IPS DF 6.9 (cell line): ENCODE data around the gene MRPL12.

ENCODE experiments used
- DNase-seq: peaks from one replicate; pipeline ENCODE4 v3.0.0-alpha.2; 2013; ENCODE audit warnings: low read depth, low spot score
- H3K27ac ChIP-seq: one replicate; pipeline ENCODE4 v1.5.1; 2013; ENCODE audit warnings: low read length, control low read depth
- H3K27me3 ChIP-seq: 2 replicates; pipeline ENCODE4 v1.6.1; 2013; ENCODE audit warnings: mild to moderate bottlenecking, low read length; ENCODE audit not compliant: control insufficient read depth, insufficient read depth
- H3K36me3 ChIP-seq: 2 replicates; pipeline ENCODE4 v1.6.1; 2013; ENCODE audit warnings: low read length; ENCODE audit not compliant: control insufficient read depth, insufficient read depth
- H3K4me1 ChIP-seq: 2 replicates; pipeline ENCODE4 v1.6.1; 2013; ENCODE audit warnings: low read length; ENCODE audit not compliant: control insufficient read depth, insufficient read depth
- H3K4me3 ChIP-seq: 2 replicates; pipeline ENCODE4 v1.5.1; 2013; ENCODE audit warnings: mild to moderate bottlenecking, low read length
- H3K9me3 ChIP-seq: 2 replicates; pipeline ENCODE4 v1.6.1; 2013; ENCODE audit warnings: low read length, inconsistent platforms; ENCODE audit not compliant: control insufficient read depth, insufficient read depth
- WGBS: extraction: QIAGEN DNeasy Blood & Tissue Kit; methylation state at CpG from one replicate; pipeline ENCODE4 v1.1.7; 2013; ENCODE audit warnings: mixed read lengths, missing lambda C conversion rate; ENCODE audit not compliant: insufficient read length, insufficient coverage; 5-methylcytosine and 5-hydroxymethylcytosine counted together

MRPL12 gene

GRCh38 chr17:81702934-81703746, at the start of gene MRPL12:
MRPL12 (plus strand) TSS chr17:81703367; CDS start chr17:81703502, 135 bp downstream.
- Histone ChIP-seq H3K4me3 (peak within 1 kb of the TSS; percentile 87), H3K27ac (no peak within 1 kb of the TSS), H3K9me3 (no peaks in the 10 kb centered on the region), H3K36me3 (peaks cover 38% of the 10 kb centered on the region), H3K27me3 (no peaks in the 10 kb centered on the region), H3K4me1 (peaks cover 6% of the 10 kb centered on the region; the same call in 1 of the 2 replicates)
- WGBS = no CpG with 5 or more reads among the region's 102 CpGs
- peak; percentile 88 for DNase-seq

GRCh38 chr17:81655378-81656117, 47.6 kb upstream of the MRPL12 start:
- Histone ChIP-seq H3K36me3 (no peaks in the 10 kb centered on the region), H3K27ac (no peak overlapping the region), H3K4me3 (no peak overlapping the region), H3K4me1 (peaks cover 5% of the 10 kb centered on the region), H3K27me3 (no peaks in the 10 kb centered on the region), H3K9me3 (no peaks in the 10 kb centered on the region)
- DNase-seq = no peak
- WGBS = no CpG with 5 or more reads among the region's 18 CpGs

- peaks cover 5% of the 10 kb centered on the region for H3K4me1 ChIP-seq
- DNase-seq = no peak
These were observed 46.9 kb upstream of the MRPL12 start, which contains the start of gene PDE6G for GRCh38 chr17:81656118-81656743. PDE6G (minus strand) TSS chr17:81656542; CDS start chr17:81653305, 3,237 bp downstream.

GRCh38 chr17:81656835-81657234, 46.3 kb upstream of the MRPL12 start:
- no CpG with 5 or more reads among the region's 4 CpGs for WGBS
- no peaks in the 10 kb centered on the region for H3K27me3 ChIP-seq
- peaks cover 5% of the 10 kb centered on the region for H3K4me1 ChIP-seq
- H3K9me3 ChIP-seq = no peaks in the 10 kb centered on the region
- H3K4me3 ChIP-seq = no peak overlapping the region
- H3K27ac ChIP-seq = no peak overlapping the region
- no peaks in the 10 kb centered on the region for H3K36me3 ChIP-seq
- DNase-seq = no peak

More at GRCh38 chr17:81656118-81656743, 46.9 kb upstream of the MRPL12 start, which contains the start of gene PDE6G:
- Histone ChIP-seq H3K27me3 (no peaks in the 10 kb centered on the region), H3K27ac (no peak within 1 kb of the TSS), H3K36me3 (no peaks in the 10 kb centered on the region), H3K9me3 (no peaks in the 10 kb centered on the region), H3K4me3 (no peak within 1 kb of the TSS)
- WGBS = no CpG with 5 or more reads among the region's 15 CpGs

GRCh38 chr17:81659038-81659437, 44.1 kb upstream of the MRPL12 start:
- H3K27me3 ChIP-seq = no peaks in the 10 kb centered on the region
- DNase-seq = no peak
- peaks cover under 1% of the 10 kb centered on the region; the same call in 1 of the 2 replicates for H3K36me3 ChIP-seq
- H3K4me3 ChIP-seq = no peak overlapping the region
- WGBS = no CpG with 5 or more reads among the region's 5 CpGs
- H3K27ac ChIP-seq = no peak overlapping the region
- no peaks in the 10 kb centered on the region; the same call in 1 of the 2 replicates for H3K4me1 ChIP-seq
- H3K9me3 ChIP-seq = no peaks in the 10 kb centered on the region

GRCh38 chr17:81660441-81660840, 42.7 kb upstream of the MRPL12 start:
- Histone ChIP-seq H3K4me3 (no peak overlapping the region), H3K36me3 (peaks cover 8% of the 10 kb centered on the region; the same call in 1 of the 2 replicates), H3K27ac (no peak overlapping the region), H3K9me3 (no peaks in the 10 kb centered on the region), H3K4me1 (peaks cover 2% of the 10 kb centered on the region; the same call in 1 of the 2 replicates), H3K27me3 (no peaks in the 10 kb centered on the region)
- WGBS = no CpG with 5 or more reads among the region's 9 CpGs
- no peak for DNase-seq

GRCh38 chr17:81662002-81662401, 41.2 kb upstream of the MRPL12 start:
- Histone ChIP-seq H3K36me3 (peaks cover 8% of the 10 kb centered on the region; the same call in 1 of the 2 replicates), H3K27ac (no peak overlapping the region), H3K4me1 (peaks cover 4% of the 10 kb centered on the region), H3K27me3 (no peaks in the 10 kb centered on the region), H3K9me3 (no peaks in the 10 kb centered on the region), H3K4me3 (no peak overlapping the region)
- no peak for DNase-seq
- no CpG with 5 or more reads among the region's 4 CpGs for WGBS

GRCh38 chr17:81664051-81664470, 39.1 kb upstream of the MRPL12 start:
- Histone ChIP-seq H3K27ac (no peak overlapping the region), H3K27me3 (no peaks in the 10 kb centered on the region), H3K36me3 (peaks cover 8% of the 10 kb centered on the region; the same call in 1 of the 2 replicates), H3K4me3 (no peak overlapping the region), H3K4me1 (peaks cover 7% of the 10 kb centered on the region), H3K9me3 (no peaks in the 10 kb centered on the region)
- no peak for DNase-seq
- WGBS = no CpG with 5 or more reads among the region's 7 CpGs

- Histone ChIP-seq H3K36me3 (peaks cover 16% of the 10 kb centered on the region), H3K9me3 (no peaks in the 10 kb centered on the region), H3K4me1 (peaks cover 7% of the 10 kb centered on the region), H3K27me3 (no peaks in the 10 kb centered on the region), H3K27ac (no peak overlapping the region), H3K4me3 (peak overlapping the region; percentile 83)
- WGBS = no CpG with 5 or more reads among the region's 30 CpGs
- no peak for DNase-seq
These were observed 37.7 kb upstream of the MRPL12 start for GRCh38 chr17:81665205-81666091.
